Endothelial cell of umbilical vein (primary cell): Measurements from ENCODE around the gene KASH5.

Source experiments
- EZH2 ChIP-seq: IDR thresholded peaks from 2 replicates; pipeline ENCODE4 v1.6.1; 2012; ENCODE audit warnings: borderline replicate concordance, low read depth, mild to moderate bottlenecking, moderate library complexity, low read length, inconsistent platforms; ENCODE audit not compliant: severe bottlenecking
- FOS ChIP-seq: IDR thresholded peaks from 2 replicates; pipeline ENCODE4 v1.6.1; 2011; ENCODE audit warnings: mild to moderate bottlenecking, low read length, moderate library complexity, borderline replicate concordance; ENCODE audit not compliant: insufficient read depth
- GATA2 ChIP-seq: IDR thresholded peaks from 2 replicates; pipeline ENCODE4 v1.7.0; 2011; ENCODE audit warnings: low read depth, mild to moderate bottlenecking, moderate library complexity, mixed read lengths, low read length; ENCODE audit not compliant: insufficient read length, insufficient read depth
- JUN ChIP-seq: IDR thresholded peaks from 2 replicates; pipeline ENCODE4 v1.6.1; 2011; ENCODE audit warnings: borderline replicate concordance, low read depth; ENCODE audit not compliant: insufficient read length, insufficient read depth
- MAX ChIP-seq: IDR thresholded peaks from 2 replicates; pipeline ENCODE4 v1.6.1; 2011; ENCODE audit not compliant: insufficient read depth, insufficient read length
- MYC ChIP-seq: IDR thresholded peaks from one replicate; pipeline ENCODE4 v1.6.1; 2011; ENCODE audit warnings: mild to moderate bottlenecking, low read depth, low read length
- POLR2A ChIP-seq: IDR thresholded peaks from 2 replicates; pipeline ENCODE4 v1.6.1; 2012; ENCODE audit warnings: low read depth, mild to moderate bottlenecking, control low read depth, low read length
- POLR2AphosphoS5 ChIP-seq: IDR thresholded peaks from 2 replicates; pipeline ENCODE4 v1.6.1; 2012; ENCODE audit warnings: low read depth, mild to moderate bottlenecking, control low read depth, low read length, moderate library complexity; ENCODE audit not compliant: insufficient read depth
- TF ChIP-seq, protein P1 (sequence below), 2 donors: IDR thresholded peaks; 1 replicate in 1 of 2; 2 replicates in 1 of 2; pipeline ENCODE4 v1.5.1; 2011; ENCODE audit warnings: low read length in 2 of 2, mild to moderate bottlenecking in 2 of 2, moderate library complexity in 2 of 2, control low read depth in 1 of 2, inconsistent platforms in 1 of 2, low read depth in 1 of 2; ENCODE audit not compliant: insufficient read depth in 1 of 2; ENCODE audit errors: extremely low read depth in 1 of 2

- no peak for TF ChIP-seq EZH2
- TF ChIP-seq, protein P1, sequence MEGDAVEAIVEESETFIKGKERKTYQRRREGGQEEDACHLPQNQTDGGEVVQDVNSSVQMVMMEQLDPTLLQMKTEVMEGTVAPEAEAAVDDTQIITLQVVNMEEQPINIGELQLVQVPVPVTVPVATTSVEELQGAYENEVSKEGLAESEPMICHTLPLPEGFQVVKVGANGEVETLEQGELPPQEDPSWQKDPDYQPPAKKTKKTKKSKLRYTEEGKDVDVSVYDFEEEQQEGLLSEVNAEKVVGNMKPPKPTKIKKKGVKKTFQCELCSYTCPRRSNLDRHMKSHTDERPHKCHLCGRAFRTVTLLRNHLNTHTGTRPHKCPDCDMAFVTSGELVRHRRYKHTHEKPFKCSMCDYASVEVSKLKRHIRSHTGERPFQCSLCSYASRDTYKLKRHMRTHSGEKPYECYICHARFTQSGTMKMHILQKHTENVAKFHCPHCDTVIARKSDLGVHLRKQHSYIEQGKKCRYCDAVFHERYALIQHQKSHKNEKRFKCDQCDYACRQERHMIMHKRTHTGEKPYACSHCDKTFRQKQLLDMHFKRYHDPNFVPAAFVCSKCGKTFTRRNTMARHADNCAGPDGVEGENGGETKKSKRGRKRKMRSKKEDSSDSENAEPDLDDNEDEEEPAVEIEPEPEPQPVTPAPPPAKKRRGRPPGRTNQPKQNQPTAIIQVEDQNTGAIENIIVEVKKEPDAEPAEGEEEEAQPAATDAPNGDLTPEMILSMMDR (IDR thresholded peaks at IDR 0.05; ENCODE audit: extremely low read depth in 1 of 2, insufficient read depth in 1 of 2, low read depth in 1 of 2, low read length in 2 of 2), result no peak
- TF ChIP-seq FOS, result no peak
- no peak for TF ChIP-seq POLR2A
- TF ChIP-seq JUN, result no peak
- no peak for TF ChIP-seq GATA2
- TF ChIP-seq MAX, result no peak
- TF ChIP-seq POLR2AphosphoS5, result no peak
- no peak for TF ChIP-seq MYC
Measured at GRCh38 chr19:49400029-49400428, 12.0 kb downstream of the KASH5 start.
